GM12891 (cell line): ENCODE results near the gene ARMC9.
"Not testable (repeated sequence)": the region's sequence is repeated elsewhere in the genome, so short reads cannot be mapped to it uniquely, and the experiment has no call there.

Experiments
- DNase-seq: peaks from one replicate; pipeline ENCODE4 v3.0.0; 2011; ENCODE audit warnings: low spot score; ENCODE audit not compliant: insufficient read length
- FAIRE-seq: peaks from 2 replicates; lab custom pipeline; 2011; peaks lifted over from hg19 to GRCh38; lab: Jason Lieb, UNC
- PAX5 ChIP-seq: IDR thresholded peaks from 2 replicates; pipeline ENCODE4 v1.6.1; 2011; ENCODE audit warnings: low read length, moderate library complexity, mild to moderate bottlenecking; ENCODE audit not compliant: insufficient read depth, severe bottlenecking
- POLR2A ChIP-seq: IDR thresholded peaks from 2 replicates; pipeline ENCODE4 v1.6.1; 2011; ENCODE audit warnings: low read depth, low read length, control low read depth
- POLR2AphosphoS5 ChIP-seq: IDR thresholded peaks from 2 replicates; pipeline ENCODE4 v1.6.1; 2011; ENCODE audit warnings: low read depth, low read length, control low read depth
- POU2F2 ChIP-seq: IDR thresholded peaks from 2 replicates; pipeline ENCODE4 v1.6.1; 2011; ENCODE audit warnings: low read depth, mild to moderate bottlenecking, control low read depth, low read length, moderate library complexity
- SPI1 ChIP-seq: IDR thresholded peaks from 2 replicates; pipeline ENCODE4 v1.6.1; 2011; ENCODE audit warnings: low read depth, low read length, control low read depth
- TAF1 ChIP-seq: IDR thresholded peaks from 2 replicates; pipeline ENCODE4 v1.6.1; 2011; ENCODE audit warnings: low read depth, low read length, control low read depth

ARMC9 gene

DNA sequence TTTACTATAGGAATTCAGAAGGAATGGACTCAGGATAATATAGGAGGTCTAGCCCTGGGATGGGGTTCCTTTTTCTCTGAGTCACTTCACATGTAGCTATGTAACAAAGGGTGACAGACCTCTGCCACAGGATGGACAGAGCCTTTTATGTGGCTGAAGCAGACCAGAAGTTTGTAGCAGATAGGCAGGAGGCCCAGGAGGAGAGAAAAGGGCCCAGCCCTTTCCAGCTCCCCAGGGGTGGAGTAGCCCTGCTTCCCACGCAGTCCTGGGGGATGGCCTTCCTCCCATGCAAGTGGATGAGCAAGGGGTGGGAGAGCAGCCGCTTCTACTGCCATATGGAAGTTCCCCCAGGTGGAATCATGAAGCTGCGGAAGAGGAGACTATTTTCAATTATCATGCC is 40.3 kb downstream of the ARMC9 start:
- TF ChIP-seq POLR2AphosphoS5 = no peak
- no peak for TF ChIP-seq POLR2A
- no peak for TF ChIP-seq TAF1
- TF ChIP-seq POU2F2 = no peak
- no peak for TF ChIP-seq SPI1
- no peak for TF ChIP-seq PAX5
- DNase-seq (no peak), FAIRE-seq (no peak)

DNA sequence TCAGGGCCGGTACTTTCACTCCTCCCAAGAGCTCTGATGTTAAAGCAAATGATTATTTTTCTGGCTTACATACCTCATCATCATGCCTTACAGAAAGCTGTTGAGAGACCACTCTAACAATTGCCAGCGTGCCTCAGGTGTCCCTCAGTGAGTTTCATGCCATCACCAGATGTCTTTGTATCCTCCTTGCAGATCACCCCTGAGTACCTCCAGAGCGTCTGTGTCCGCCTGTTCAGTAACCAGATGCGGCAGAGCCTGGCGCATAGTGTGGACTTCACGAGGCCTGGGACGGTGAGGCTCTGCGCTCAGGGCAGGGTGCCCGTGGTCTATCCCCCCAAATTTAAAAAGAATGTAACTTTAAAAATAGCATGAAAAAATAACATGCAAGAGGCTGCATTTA is 41.3 kb downstream of the ARMC9 start:
- TF ChIP-seq POLR2A (no peak), SPI1 (no peak), PAX5 (no peak), POU2F2 (no peak), POLR2AphosphoS5 (no peak), TAF1 (no peak)
- DNase-seq = no peak
- FAIRE-seq = no peak

DNA sequence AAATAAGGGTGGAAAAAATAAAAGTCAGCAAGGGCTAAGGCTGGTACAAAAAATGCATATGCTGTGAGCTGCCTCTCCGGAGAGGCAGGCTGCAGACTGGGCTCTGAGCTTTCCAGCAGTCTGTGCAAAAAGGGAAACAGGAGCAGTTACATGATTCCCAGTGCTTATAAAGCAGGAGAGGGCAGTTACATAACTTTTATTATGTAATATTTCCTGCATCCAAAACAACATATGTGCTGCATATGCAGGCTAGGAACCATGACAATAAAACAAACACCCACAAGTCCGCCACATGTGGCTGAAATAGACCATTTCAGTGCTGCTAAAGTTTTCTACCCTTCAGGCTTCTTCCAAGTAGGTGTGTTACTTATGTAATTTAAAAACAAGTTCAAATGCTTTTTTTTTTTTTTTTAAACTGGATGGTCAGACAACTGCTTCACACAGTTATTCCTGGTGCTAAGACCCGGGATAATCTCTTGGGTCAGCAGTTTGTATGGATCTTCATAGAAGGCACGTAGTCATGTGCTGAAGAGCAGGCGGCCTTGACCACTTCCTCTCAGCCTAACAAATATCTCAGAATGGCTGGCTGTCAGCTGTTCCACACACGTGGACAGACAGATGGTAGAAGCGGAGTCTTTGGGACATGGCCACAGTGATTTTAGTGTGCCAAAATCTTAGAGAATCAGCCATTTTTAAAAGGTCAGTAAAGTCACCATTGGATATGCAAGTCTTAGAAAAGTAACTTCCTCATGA is 43.5 kb downstream of the ARMC9 start:
- TF ChIP-seq POLR2AphosphoS5 (no peak), POU2F2 (no peak), PAX5 (no peak), POLR2A (no peak), TAF1 (no peak), SPI1 (no peak)
- FAIRE-seq (no peak), DNase-seq (no peak)

DNA sequence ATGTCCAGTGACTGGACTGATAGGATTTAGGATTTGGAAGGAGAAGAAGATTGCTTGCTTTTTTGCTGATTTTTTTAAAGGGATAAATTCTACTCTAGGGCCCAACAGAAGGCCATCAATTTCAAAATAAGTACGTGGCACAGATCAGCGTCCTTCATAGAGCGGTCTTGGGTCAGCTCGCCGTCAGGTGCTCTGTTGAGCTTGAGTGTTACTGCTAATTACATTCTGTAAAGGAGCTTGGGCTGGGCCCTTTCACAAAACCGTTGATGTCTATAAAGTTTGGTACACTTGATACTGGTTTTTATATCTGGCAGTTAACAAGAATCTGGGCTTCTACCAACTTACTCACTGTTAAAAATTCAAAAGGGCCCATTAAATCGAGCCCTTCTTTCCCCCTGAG is 45.4 kb downstream of the ARMC9 start:
- DNase-seq (no peak), FAIRE-seq (no peak)
- TF ChIP-seq TAF1 = no peak
- TF ChIP-seq POLR2AphosphoS5 = no peak
- TF ChIP-seq SPI1 = no peak
- TF ChIP-seq POU2F2 = no peak
- no peak for TF ChIP-seq PAX5
- no peak for TF ChIP-seq POLR2A

DNA sequence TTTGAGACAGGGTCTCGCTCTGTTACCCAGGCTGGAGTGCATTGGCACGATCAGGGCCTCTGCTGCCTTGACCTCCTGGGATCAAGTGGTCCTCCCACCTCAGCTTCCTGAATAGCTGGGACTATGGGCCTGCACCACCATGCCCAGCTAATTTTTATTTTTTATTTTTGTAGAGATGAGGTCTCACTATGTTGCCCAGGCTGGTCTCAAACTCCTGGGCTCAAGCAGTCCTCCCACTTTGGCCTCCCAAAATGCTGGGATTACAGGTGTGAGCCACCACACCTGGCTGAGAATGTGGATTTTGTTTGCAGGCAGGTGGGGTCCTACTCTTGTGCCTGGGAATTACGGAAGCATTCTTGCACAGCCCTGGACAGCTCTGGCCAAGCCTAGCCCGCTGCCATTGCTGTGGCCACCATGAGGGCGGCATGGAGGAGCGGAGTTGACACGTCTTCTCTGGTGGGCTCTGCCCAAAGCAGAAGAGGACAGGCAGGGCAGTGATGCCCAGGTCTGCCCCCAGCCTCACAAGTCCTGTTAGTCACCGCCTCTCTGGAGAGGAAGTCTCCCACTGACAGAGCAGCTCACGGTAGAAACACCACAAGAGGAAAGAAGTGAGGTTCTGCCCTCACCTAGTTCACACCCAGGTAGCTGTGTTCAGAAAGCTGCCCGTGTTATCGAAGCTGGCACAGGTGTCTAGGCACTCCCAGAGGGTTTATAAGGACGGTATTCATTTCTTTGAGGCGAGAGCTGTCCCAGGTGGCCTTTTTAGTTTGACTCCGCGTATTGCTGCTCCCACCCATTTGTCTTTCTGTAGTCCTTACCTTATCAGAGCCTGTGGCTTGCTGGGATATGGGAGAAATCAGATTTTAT is 46.2 kb downstream of the ARMC9 start:
- DNase-seq = no peak
- TF ChIP-seq POLR2AphosphoS5 (no peak), SPI1 (no peak), POU2F2 (no peak), POLR2A (no peak), TAF1 (no peak), PAX5 (no peak)
- FAIRE-seq = no peak

DNA sequence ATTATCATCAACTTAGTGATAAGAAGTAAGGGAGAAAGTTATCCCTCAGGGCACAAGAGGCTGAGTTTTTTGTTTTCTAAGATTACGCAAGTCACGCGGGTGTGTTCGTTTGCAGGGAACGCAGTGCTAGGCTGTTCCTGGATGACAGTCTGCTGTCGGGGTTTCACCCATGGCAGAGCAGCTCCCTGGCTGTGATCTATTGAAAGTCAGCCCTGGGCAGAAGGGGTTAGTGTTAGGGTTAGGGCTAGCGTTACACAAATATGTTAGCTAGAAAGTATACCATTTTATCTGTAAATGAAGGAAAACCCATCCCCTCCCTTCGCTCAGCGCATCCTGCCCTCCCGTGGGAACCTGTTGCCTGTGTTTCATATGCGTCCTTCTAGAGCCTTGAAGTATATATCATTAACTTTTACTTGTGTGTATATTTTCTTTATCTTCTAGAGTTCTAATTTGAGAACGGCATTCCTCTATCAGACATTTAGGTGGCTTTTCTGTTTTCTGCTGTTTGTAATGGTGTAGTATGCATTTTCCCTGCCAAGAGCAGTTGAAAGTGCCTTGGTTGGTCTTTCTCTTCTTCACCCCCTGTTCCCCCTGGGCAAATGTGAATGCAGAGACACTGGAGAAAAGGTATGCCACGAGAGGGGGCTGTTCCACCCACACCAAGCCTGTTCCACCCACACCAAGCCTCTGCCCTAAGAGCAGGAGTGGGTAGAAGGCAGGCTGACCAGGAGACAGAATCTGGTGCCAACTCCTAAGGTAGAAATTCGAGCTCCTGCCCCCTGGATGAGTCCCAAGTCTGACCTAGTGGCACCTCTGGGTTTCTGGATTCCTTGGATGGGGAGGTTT is 47.0 kb downstream of the ARMC9 start:
- no peak for DNase-seq
- no peak for TF ChIP-seq TAF1
- TF ChIP-seq POLR2A = no peak
- TF ChIP-seq POLR2AphosphoS5 = no peak
- no peak for TF ChIP-seq PAX5
- no peak for TF ChIP-seq SPI1
- no peak for TF ChIP-seq POU2F2
- FAIRE-seq = no peak

DNA sequence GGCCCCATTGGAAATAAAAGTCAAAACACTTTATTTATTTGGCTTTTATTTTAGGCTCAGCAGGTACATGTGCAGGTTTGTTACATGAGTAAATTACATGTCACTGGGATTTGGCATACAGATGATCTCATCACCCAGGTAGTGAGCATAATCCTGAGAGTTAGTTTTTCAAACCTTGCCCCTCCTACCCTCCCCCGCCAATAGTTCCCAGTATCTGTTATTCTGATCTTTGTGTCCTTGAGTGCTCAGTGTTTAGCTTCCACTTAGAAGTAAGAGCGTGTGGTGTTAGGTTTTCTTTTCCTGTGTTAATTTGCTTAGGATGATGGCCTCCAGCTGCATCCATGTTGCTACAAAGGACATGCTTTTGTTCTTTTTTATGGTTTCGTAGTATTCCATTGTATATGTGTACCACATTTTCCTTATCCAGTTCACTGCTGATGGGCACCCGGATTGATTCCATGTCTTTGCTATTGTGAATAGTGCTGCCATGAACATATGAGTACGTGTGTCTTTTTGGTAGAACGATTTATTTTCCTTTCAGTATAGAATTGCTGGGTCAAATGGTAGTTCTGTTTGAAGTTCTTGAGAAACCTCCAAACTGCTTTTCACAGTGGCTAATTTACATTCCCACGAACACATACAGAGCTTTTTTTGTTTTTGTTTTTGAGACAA is 47.9 kb downstream of the ARMC9 start:
- DNase-seq (no peak), FAIRE-seq (no peak)
- TF ChIP-seq POLR2AphosphoS5 (no peak), PAX5 (no peak), POLR2A (no peak), POU2F2 (no peak), TAF1 (no peak), SPI1 (no peak)

DNA sequence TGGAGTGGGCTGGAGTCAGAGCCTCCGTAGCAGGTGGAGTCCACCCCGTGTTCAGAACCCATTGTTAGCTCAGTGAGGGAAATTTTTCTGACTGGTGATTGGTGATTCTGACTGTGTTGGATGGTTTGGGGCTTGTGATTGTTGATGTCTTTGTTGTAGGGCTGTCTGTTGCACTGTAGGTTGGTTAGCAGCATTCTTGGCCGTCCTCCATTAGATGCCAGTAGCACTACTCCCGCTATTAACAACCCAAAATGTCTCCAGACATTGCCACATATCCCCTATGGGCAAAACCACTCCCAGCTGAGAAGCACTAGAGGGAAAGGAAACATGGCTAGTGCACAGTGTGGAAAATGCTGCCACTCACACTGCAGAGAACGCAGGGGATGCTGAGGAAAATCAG is 51.7 kb downstream of the ARMC9 start:
- TF ChIP-seq TAF1 = no peak
- TF ChIP-seq POLR2AphosphoS5 = no peak
- TF ChIP-seq PAX5 = no peak
- TF ChIP-seq SPI1 = no peak
- TF ChIP-seq POU2F2 = no peak
- no peak for TF ChIP-seq POLR2A
- FAIRE-seq (no peak), DNase-seq (no peak)

DNA sequence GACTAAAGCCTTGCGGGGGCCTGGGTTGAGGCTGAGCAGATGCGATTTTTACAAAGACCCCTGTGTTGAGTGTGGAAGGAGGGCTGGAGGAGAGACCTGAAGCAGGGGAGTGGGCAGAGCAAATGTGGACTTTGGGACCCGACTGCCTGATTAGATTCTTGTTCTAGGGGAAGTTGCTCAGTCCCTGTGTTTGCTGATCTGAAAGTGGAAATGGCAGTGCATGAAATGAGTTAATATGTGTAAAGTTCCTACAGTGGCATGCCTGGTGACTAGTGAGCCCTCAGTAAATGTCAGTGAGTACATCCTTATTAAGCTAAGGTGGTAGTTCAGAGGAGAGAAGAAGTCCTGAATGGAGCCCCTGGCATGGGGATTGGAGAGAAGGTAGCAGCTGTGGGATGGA is 52.3 kb downstream of the ARMC9 start:
- TF ChIP-seq POU2F2 = no peak
- TF ChIP-seq TAF1 = no peak
- no peak for TF ChIP-seq PAX5
- no peak for TF ChIP-seq POLR2A
- TF ChIP-seq POLR2AphosphoS5 = no peak
- TF ChIP-seq SPI1 = no peak

DNA sequence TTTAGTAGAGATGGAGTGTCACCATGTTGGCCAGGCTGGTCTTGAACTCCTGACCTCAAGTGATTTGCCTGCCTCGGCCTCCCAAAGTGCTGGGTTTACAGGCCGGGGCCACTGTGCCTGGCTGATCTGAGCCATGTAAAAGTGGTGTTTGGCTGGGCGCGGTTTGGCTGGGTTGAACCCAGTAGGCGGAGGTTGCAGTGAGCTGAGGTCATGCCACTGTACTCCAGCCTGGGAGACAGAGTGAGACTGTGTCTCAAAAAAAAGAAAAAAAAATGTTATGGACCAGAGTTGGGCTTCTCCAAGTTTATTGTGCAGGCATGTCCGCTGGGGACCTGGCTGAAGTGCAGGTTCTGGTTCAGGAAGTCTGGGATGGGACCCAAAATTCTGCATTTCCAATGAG is 54.9 kb downstream of the ARMC9 start:
- not testable (repeated sequence) for DNase-seq, FAIRE-seq

More for the DNA sequence above, 52.3 kb downstream of the ARMC9 start:
- FAIRE-seq = no peak
- DNase-seq = no peak
